Measurements from ENCODE around the gene THSD4. TPM values are rescaled to one million over a fixed set of nuclear protein-coding genes. Genes with fewer than 3 reads are reported as not detected.

Gene THSD4
- total RNA-seq, 1 donor from 2014 or later, result 2.5 TPM

GRCh38 chr15:71145648-71146047 lies 30.4 kb downstream of the THSD4 start:
- Mint-ChIP-seq H3K4me3 (ENCODE audit: unreplicated experiment) (no peak overlapping the region), H3K27me3 (ENCODE audit: low read depth, unreplicated experiment) (no peaks in the 10 kb centered on the region), H3K27ac (ENCODE audit: unreplicated experiment) (no peak overlapping the region), H3K9me3 (ENCODE audit: unreplicated experiment) (no peaks in the 10 kb centered on the region), H3K4me1 (ENCODE audit: low read depth, unreplicated experiment) (no peaks in the 10 kb centered on the region), H3K36me3 (ENCODE audit: low read depth, unreplicated experiment) (no peaks in the 10 kb centered on the region)
- Histone ChIP-seq H3K9me3 (ENCODE audit: insufficient read depth, low read depth, low read length) (no peaks in the 10 kb centered on the region), H3K27me3 (ENCODE audit: insufficient read depth, low read length) (no peaks in the 10 kb centered on the region), H3K79me2 (ENCODE audit: insufficient read depth, low read length) (no peaks in the 10 kb centered on the region), H3K27ac (ENCODE audit: low read depth, low read length) (no peak overlapping the region), H3K4me1 (ENCODE audit: insufficient read depth, low read length) (peaks cover 7% of the 10 kb centered on the region), H3K4me3 (ENCODE audit: insufficient read depth, low read depth, low read length) (no peak overlapping the region), H3K4me2 (ENCODE audit: low read length) (no peak overlapping the region), H3K36me3 (ENCODE audit: insufficient read depth, low read length) (no peaks in the 10 kb centered on the region), H2AFZ (ENCODE audit: low read depth, low read length) (no peak overlapping the region), H4K20me1 (ENCODE audit: insufficient read depth, low read length) (no peaks in the 10 kb centered on the region), H3K9ac (ENCODE audit: low read length) (no peak overlapping the region)
- FAIRE-seq (no peak), DNase-seq (ENCODE audit: low read depth) (no peak)
- TF ChIP-seq EZH2 (IDR thresholded peaks at IDR 0.05; ENCODE audit: insufficient read depth, low read length) (no peak), CTCF (IDR thresholded peaks at IDR 0.05; ENCODE audit: insufficient read depth, low read depth, low read length) (no peak)

GRCh38 chr15:71146580-71146982 lies 31.3 kb downstream of the THSD4 start:
- Mint-ChIP-seq H3K4me1 (ENCODE audit: low read depth, unreplicated experiment) (no peaks in the 10 kb centered on the region), H3K27me3 (ENCODE audit: low read depth, unreplicated experiment) (no peaks in the 10 kb centered on the region), H3K9me3 (ENCODE audit: unreplicated experiment) (no peaks in the 10 kb centered on the region), H3K4me3 (ENCODE audit: unreplicated experiment) (no peak overlapping the region), H3K27ac (ENCODE audit: unreplicated experiment) (no peak overlapping the region), H3K36me3 (ENCODE audit: low read depth, unreplicated experiment) (no peaks in the 10 kb centered on the region)
- Histone ChIP-seq H3K36me3 (ENCODE audit: insufficient read depth, low read length) (no peaks in the 10 kb centered on the region), H3K27ac (ENCODE audit: low read depth, low read length) (no peak overlapping the region), H3K9ac (ENCODE audit: low read length) (no peak overlapping the region), H3K27me3 (ENCODE audit: insufficient read depth, low read length) (no peaks in the 10 kb centered on the region), H4K20me1 (ENCODE audit: insufficient read depth, low read length) (no peaks in the 10 kb centered on the region), H2AFZ (ENCODE audit: low read depth, low read length) (no peak overlapping the region), H3K4me1 (ENCODE audit: insufficient read depth, low read length) (peaks cover 13% of the 10 kb centered on the region), H3K4me2 (ENCODE audit: low read length) (no peak overlapping the region), H3K9me3 (ENCODE audit: insufficient read depth, low read depth, low read length) (no peaks in the 10 kb centered on the region), H3K4me3 (ENCODE audit: insufficient read depth, low read depth, low read length) (no peak overlapping the region), H3K79me2 (ENCODE audit: insufficient read depth, low read length) (no peaks in the 10 kb centered on the region)
- TF ChIP-seq EZH2 (IDR thresholded peaks at IDR 0.05; ENCODE audit: insufficient read depth, low read length), result no peak
- no peak for TF ChIP-seq CTCF (IDR thresholded peaks at IDR 0.05; ENCODE audit: insufficient read depth, low read depth, low read length)
- FAIRE-seq, result no peak
- DNase-seq (ENCODE audit: low read depth), result no peak

GRCh38 chr15:71148048-71148447 lies 32.8 kb downstream of the THSD4 start:
- Histone ChIP-seq H3K4me2 (ENCODE audit: low read length) (no peak overlapping the region), H3K27me3 (ENCODE audit: insufficient read depth, low read length) (no peaks in the 10 kb centered on the region), H3K4me3 (ENCODE audit: insufficient read depth, low read depth, low read length) (no peak overlapping the region), H3K4me1 (ENCODE audit: insufficient read depth, low read length) (peaks cover 13% of the 10 kb centered on the region), H4K20me1 (ENCODE audit: insufficient read depth, low read length) (no peaks in the 10 kb centered on the region), H3K79me2 (ENCODE audit: insufficient read depth, low read length) (no peaks in the 10 kb centered on the region), H2AFZ (ENCODE audit: low read depth, low read length) (no peak overlapping the region), H3K27ac (ENCODE audit: low read depth, low read length) (no peak overlapping the region), H3K36me3 (ENCODE audit: insufficient read depth, low read length) (no peaks in the 10 kb centered on the region), H3K9ac (ENCODE audit: low read length) (no peak overlapping the region), H3K9me3 (ENCODE audit: insufficient read depth, low read depth, low read length) (no peaks in the 10 kb centered on the region)
- Mint-ChIP-seq H3K27me3 (ENCODE audit: low read depth, unreplicated experiment) (no peaks in the 10 kb centered on the region), H3K27ac (ENCODE audit: unreplicated experiment) (no peak overlapping the region), H3K36me3 (ENCODE audit: low read depth, unreplicated experiment) (no peaks in the 10 kb centered on the region), H3K4me3 (ENCODE audit: unreplicated experiment) (no peak overlapping the region), H3K9me3 (ENCODE audit: unreplicated experiment) (no peaks in the 10 kb centered on the region), H3K4me1 (ENCODE audit: low read depth, unreplicated experiment) (no peaks in the 10 kb centered on the region)
- no peak for TF ChIP-seq EZH2 (IDR thresholded peaks at IDR 0.05; ENCODE audit: insufficient read depth, low read length)
- TF ChIP-seq CTCF (IDR thresholded peaks at IDR 0.05; ENCODE audit: insufficient read depth, low read depth, low read length), result no peak
- no peak for FAIRE-seq
- no peak for DNase-seq (ENCODE audit: low read depth)
